Activated B cell treated with CpG ODN at 0.5 μM for 24 hours (primary cell): ENCODE measurements around the gene SMIM41. TPM values are rescaled to one million over a fixed set of nuclear protein-coding genes. Genes with fewer than 3 reads are reported as not detected.

Source experiments
- ATAC-seq: fragments of 200-7000 bp; cut with Tn5 transposase; one replicate; pipeline ENCODE4 v1.10.0; 2021; ENCODE audit warnings: low read depth, mild to moderate bottlenecking, moderate library complexity
- CTCF ChIA-PET: fragments of 350-600 bp; sonication (Branson Sonifier 250); formaldehyde crosslinking; loops from one replicate; lab custom pipeline; 2021; ENCODE audit warnings: antibody characterized with exemption; lab: Charles Lee
- POLR2A ChIA-PET: fragments of 350-600 bp; sonication (Branson Sonifier 250); formaldehyde crosslinking; loops from one replicate; lab custom pipeline; 2021; ENCODE audit warnings: antibody characterized with exemption; lab: Charles Lee
- DNase-seq: peaks from one replicate; pipeline ENCODE4 v3.0.0; 2022
- H3K27ac Mint-ChIP-seq: one replicate; pipeline ENCODE4 v1.8.0; 2020; ENCODE audit warnings: mixed read lengths
- H3K27me3 Mint-ChIP-seq: one replicate; pipeline ENCODE4 v1.8.0; 2021; ENCODE audit warnings: mixed read lengths
- H3K36me3 Mint-ChIP-seq: one replicate; pipeline ENCODE4 v1.8.0; 2021; ENCODE audit warnings: low read depth, mixed read lengths
- H3K4me1 Mint-ChIP-seq: one replicate; pipeline ENCODE4 v1.8.0; 2021; ENCODE audit warnings: mixed read lengths
- H3K4me3 Mint-ChIP-seq: one replicate; pipeline ENCODE4 v1.8.0; 2020; ENCODE audit warnings: mild to moderate bottlenecking, mixed read lengths
- H3K9me3 Mint-ChIP-seq: one replicate; pipeline ENCODE4 v1.8.0; 2020; ENCODE audit warnings: mixed read lengths
- CTCF ChIP-seq: fragments of 200-600 bp; IDR thresholded peaks from one replicate; pipeline ENCODE4 v1.8.0; 2022; ENCODE audit warnings: antibody characterized with exemption, mild to moderate bottlenecking
- intact Hi-C: fragments of 100-400 bp; cut with micrococcal nuclease; formaldehyde crosslinking; loops from one replicate; pipeline ENCODE4 v1.15.1; 2024
- total RNA-seq: library from RNA; stranded (reverse); gene quantifications from 2 replicates; pipeline ENCODE4 v1.2.3, GENCODE V29; 2022

The SMIM41 gene
- total RNA-seq, 1 donor from 2014 or later: not detected

GRCh38 chr12:52139579-52140062 lies 60.1 kb downstream of the SMIM41 start:
- Mint-ChIP-seq H3K27me3 (peaks cover 1% of the 10 kb centered on the region), H3K4me1 (peaks cover 7% of the 10 kb centered on the region), H3K4me3 (no peak overlapping the region), H3K9me3 (no peaks in the 10 kb centered on the region), H3K27ac (no peak overlapping the region), H3K36me3 (no peaks in the 10 kb centered on the region)
- CTCF ChIA-PET: no interaction called here
- DNase-seq: no peak
- ATAC-seq: peak; percentile 73
- intact Hi-C loops: loop anchor here (5.0 kb wide), 1 partner anchor 188 kb away; no protein-coding TSS in a partner anchor
- POLR2A ChIA-PET: no interaction called here
- no peak for TF ChIP-seq CTCF

GRCh38 chr12:52141306-52141705 lies 61.8 kb downstream of the SMIM41 start:
- no peak for TF ChIP-seq CTCF
- ATAC-seq: no peak
- no peak for DNase-seq
- H3K9me3 Mint-ChIP-seq: no peaks in the 10 kb centered on the region
- intact Hi-C loops: no loop called here
- ChIA-PET POLR2A (no interaction called here), CTCF (interaction anchor here (0.9 kb wide), 1 partner anchor 839 kb away, joined by 3 read pairs; no protein-coding TSS in a partner anchor)
- no peaks in the 10 kb centered on the region for H3K27me3 Mint-ChIP-seq
- H3K4me3 Mint-ChIP-seq: no peak overlapping the region
- no peaks in the 10 kb centered on the region for H3K36me3 Mint-ChIP-seq
- H3K27ac Mint-ChIP-seq: no peak overlapping the region
- H3K4me1 Mint-ChIP-seq: peaks cover 7% of the 10 kb centered on the region

- Mint-ChIP-seq H3K4me1 (peaks cover 7% of the 10 kb centered on the region), H3K4me3 (no peak overlapping the region), H3K36me3 (no peaks in the 10 kb centered on the region), H3K27ac (no peak overlapping the region), H3K27me3 (no peaks in the 10 kb centered on the region), H3K9me3 (no peaks in the 10 kb centered on the region)
- ATAC-seq (no peak), DNase-seq (no peak)
- ChIA-PET POLR2A (no interaction called here), CTCF (no interaction called here)
- no peak for TF ChIP-seq CTCF
- intact Hi-C loops: no loop called here
These were observed 62.4 kb downstream of the SMIM41 start for GRCh38 chr12:52141875-52142274.

GRCh38 chr12:52142431-52142830 lies 62.9 kb downstream of the SMIM41 start:
- no peak for ATAC-seq
- no peak for TF ChIP-seq CTCF
- Mint-ChIP-seq H3K27ac (no peak overlapping the region), H3K4me3 (no peak overlapping the region), H3K4me1 (peaks cover 7% of the 10 kb centered on the region), H3K9me3 (no peaks in the 10 kb centered on the region), H3K27me3 (no peaks in the 10 kb centered on the region), H3K36me3 (no peaks in the 10 kb centered on the region)
- POLR2A ChIA-PET: no interaction called here
- intact Hi-C loops: no loop called here
- CTCF ChIA-PET: no interaction called here
- DNase-seq: no peak

GRCh38 chr12:52144512-52145227 lies 65.2 kb downstream of the SMIM41 start:
- intact Hi-C loops: no loop called here
- Mint-ChIP-seq H3K4me1 (peaks cover 3% of the 10 kb centered on the region), H3K36me3 (no peaks in the 10 kb centered on the region), H3K27me3 (no peaks in the 10 kb centered on the region), H3K9me3 (no peaks in the 10 kb centered on the region), H3K27ac (no peak overlapping the region), H3K4me3 (no peak overlapping the region)
- TF ChIP-seq CTCF: no peak
- no peak for ATAC-seq
- DNase-seq: no peak
- ChIA-PET CTCF (no interaction called here), POLR2A (interaction anchor here (0.6 kb wide), 1 partner anchor 14 kb away, joined by 3 read pairs; no protein-coding TSS in a partner anchor)
